Cardiac atrium fibroblast (primary cell): ENCODE data around the gene PCDHB5. TPM values are rescaled to one million over a fixed set of nuclear protein-coding genes. Genes with fewer than 3 reads are reported as not detected.

Experiments
- total RNA-seq: library from RNA; depleted of rRNA; stranded (reverse); fragments of >200 nt; gene quantifications from 2 replicates; pipeline ENCODE4 v1.2.3, GENCODE V29; 2015

The PCDHB5 gene
- 1.3 and 4.5 TPM in 2 replicates for total RNA-seq

DNA sequence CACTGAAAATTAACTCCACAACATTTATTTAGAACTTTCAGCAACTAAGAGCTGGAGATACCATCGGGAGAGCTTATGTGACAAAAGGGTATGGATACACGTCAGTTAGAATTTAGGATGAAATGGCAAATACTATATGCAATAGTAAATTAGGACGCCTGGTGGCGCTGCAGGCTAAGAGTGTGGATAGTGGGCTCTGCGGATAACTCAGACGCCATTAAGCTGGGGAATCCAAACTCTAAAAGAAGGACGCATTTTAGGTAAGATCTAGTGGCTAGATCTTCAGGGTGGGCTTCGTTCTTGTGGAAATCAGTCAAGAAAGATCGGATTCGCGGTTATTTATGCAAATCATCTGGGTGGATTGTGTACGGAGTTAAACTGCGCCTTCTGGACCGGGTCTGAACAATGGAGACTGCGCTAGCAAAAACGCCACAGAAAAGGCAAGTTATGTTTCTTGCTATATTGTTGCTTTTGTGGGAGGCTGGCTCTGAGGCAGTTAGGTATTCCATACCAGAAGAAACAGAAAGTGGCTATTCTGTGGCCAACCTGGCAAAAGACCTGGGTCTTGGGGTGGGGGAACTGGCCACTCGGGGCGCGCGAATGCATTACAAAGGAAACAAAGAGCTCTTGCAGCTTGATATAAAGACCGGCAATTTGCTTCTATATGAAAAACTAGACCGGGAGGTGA lies at the start of gene PCDHB5:
Gene PCDHB5, plus strand, starts transcription at position 177 of the 688 bp plus-strand sequence. Its CDS starts 229 bp downstream, at position 406.

GRCh38 chr5:141094481-141095262 lies 40.3 kb upstream of the PCDHB5 start, which contains the start of gene PCDHB2:
PCDHB2 (plus strand) TSS chr5:141094615; CDS start chr5:141094791, 176 bp downstream.

GRCh38 chr5:141100243-141100805 lies 34.7 kb upstream of the PCDHB5 start, which contains the start of gene PCDHB3:
PCDHB3 (plus strand) TSS chr5:141100473; CDS start chr5:141100650, 177 bp downstream.

GRCh38 chr5:141121563-141121962 lies 13.4 kb upstream of the PCDHB5 start, which contains the start of gene PCDHB4:
PCDHB4 (plus strand) TSS chr5:141121818; CDS start chr5:141121999, 181 bp downstream.

GRCh38 chr5:141149812-141150211 lies 14.8 kb downstream of the PCDHB5 start, which contains the start of gene PCDHB6:
PCDHB6 (plus strand) TSS chr5:141150057; CDS start chr5:141150258, 201 bp downstream.

DNA sequence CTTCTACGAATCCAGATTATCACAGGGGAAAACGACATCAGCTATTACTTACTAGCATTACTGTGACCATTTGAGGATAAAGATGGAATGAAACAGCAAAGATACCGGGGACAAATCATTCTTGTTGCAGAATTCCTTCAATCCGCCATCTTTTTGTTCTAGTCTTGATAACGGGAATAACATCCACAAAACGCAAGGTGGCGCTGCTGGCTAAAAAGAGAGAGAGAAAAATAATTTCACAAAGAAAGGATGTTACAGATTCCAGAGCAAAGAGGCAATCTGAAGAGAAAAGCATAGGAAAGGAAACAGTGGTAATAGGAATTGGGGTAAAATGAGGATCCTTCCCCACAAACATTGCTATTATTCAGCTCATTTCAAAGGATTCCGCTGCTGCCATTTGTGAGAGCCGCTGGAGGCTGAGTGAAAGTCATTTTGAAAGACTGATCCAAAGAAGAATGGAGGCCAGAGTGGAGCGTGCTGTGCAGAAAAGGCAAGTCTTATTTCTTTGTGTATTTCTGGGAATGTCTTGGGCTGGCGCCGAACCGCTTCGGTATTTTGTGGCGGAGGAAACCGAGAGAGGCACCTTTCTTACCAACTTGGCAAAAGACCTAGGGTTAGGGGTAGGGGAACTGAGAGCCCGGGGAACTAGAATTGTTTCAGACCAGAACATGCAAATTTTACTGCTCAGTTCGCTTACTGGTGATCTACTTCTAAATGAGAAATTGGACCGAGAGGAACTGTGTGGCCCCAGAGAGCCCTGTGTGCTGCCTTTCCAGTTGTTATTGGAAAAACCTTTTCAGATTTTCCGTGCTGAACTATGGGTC lies 37.6 kb downstream of the PCDHB5 start, which contains the start of gene PCDHB7:
Gene PCDHB7, plus strand, starts transcription at position 264 of the 824 bp plus-strand sequence. Its CDS starts 192 bp downstream, at position 456.

DNA sequence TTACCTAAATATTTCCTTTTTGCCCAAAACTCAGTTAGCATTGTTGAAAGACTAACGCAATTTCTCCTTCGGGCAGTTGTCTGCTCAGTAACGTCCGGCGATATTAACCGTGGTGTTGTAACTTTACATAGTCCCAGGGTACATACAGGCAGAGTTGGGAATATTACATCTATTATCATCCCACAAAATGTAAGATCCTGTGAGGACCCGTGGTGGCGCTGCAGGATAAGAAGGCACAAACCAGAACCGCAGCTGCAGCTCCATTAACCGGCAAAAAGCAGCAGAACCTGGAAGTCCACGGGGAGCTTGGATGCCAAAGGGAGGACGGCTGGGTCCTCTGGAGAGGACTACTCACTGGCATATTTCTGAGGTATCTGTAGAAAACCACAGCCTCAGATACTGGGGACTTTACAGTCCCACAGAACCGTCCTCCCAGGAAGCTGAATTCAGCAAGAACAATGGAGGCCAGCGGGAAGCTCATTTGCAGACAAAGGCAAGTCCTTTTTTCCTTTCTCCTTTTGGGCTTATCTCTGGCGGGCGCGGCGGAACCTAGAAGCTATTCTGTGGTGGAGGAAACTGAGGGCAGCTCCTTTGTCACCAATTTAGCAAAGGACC lies 42.7 kb downstream of the PCDHB5 start, which contains the start of gene PCDHB8:
Gene PCDHB8, plus strand, starts transcription at position 214 of the 615 bp plus-strand sequence. Its CDS starts 245 bp downstream, at position 459.

DNA sequence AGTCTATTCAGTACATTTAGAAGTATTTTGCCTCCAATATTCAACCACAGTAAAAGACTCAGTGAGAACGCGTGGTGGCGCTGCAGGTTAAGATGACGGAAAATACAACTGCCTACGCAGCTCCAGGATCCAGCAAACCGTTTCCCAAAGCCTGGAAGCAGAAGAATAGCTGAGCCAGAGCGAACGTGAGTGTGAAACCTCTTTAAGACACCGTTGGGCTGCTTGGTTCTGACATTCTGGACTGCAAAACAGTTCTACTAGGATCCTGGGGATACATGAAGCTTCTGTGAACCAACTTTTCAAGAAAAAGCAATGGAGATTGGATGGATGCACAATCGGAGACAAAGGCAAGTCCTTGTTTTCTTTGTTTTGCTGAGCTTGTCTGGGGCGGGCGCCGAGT lies 47.2 kb downstream of the PCDHB5 start, which contains the start of gene PCDHB16:
Gene PCDHB16, plus strand, starts transcription at position 140 of the 400 bp plus-strand sequence. Its CDS starts 173 bp downstream, at position 313.

GRCh38 chr5:141186897-141187512 lies 52.0 kb downstream of the PCDHB5 start, which contains the start of gene PCDHB9:
PCDHB9 (plus strand) TSS chr5:141187161; CDS start chr5:141187319, 158 bp downstream.

Other genes with a start within 250 kb of the PCDHB5 start
- not detected in 2 replicates for gene PCDHAC1, start 208.9 kb upstream of the PCDHB5 start, total RNA-seq
- gene PCDHAC2, start 168.7 kb upstream of the PCDHB5 start, total RNA-seq = under 0.01 and 0.49 TPM in 2 replicates
- gene PCDHB1, start 83.8 kb upstream of the PCDHB5 start, total RNA-seq = not detected in 2 replicates
- gene PCDHB2, start 40.6 kb upstream of the PCDHB5 start, total RNA-seq = 0.90 and 1.3 TPM in 2 replicates
- 0.16 TPM in 1 of 2 replicates, not detected in the other for gene PCDHB3, start 34.7 kb upstream of the PCDHB5 start, total RNA-seq
- gene PCDHB4, start 13.4 kb upstream of the PCDHB5 start, total RNA-seq = 0.18 and 0.97 TPM in 2 replicates
- gene PCDHB6, start 14.9 kb downstream of the PCDHB5 start, total RNA-seq = 0.49 TPM in 1 of 2 replicates, not detected in the other
- 0.16 and 1.1 TPM in 2 replicates for gene PCDHB7, start 37.4 kb downstream of the PCDHB5 start, total RNA-seq
- 0.49 TPM in 1 of 2 replicates, not detected in the other for gene PCDHB8, start 42.6 kb downstream of the PCDHB5 start, total RNA-seq
- 0.54 TPM in 1 of 2 replicates, not detected in the other for gene PCDHB16, start 47.2 kb downstream of the PCDHB5 start, total RNA-seq
- gene PCDHB9, start 52.0 kb downstream of the PCDHB5 start, total RNA-seq = under 0.01 TPM in 1 of 2 replicates, not detected in the other
- 0.16 and 0.18 TPM in 2 replicates for gene PCDHB10, start 57.1 kb downstream of the PCDHB5 start, total RNA-seq
- gene PCDHB11, start 64.4 kb downstream of the PCDHB5 start, total RNA-seq = 0.18 and 0.65 TPM in 2 replicates
- gene PCDHB12, start 73.5 kb downstream of the PCDHB5 start, total RNA-seq = 0.16 and 0.72 TPM in 2 replicates
- gene PCDHB13, start 78.7 kb downstream of the PCDHB5 start, total RNA-seq = 0.16 and 0.90 TPM in 2 replicates
- gene PCDHB14, start 88.1 kb downstream of the PCDHB5 start, total RNA-seq = 0.54 and 1.5 TPM in 2 replicates
- gene PCDHB15, start 110.2 kb downstream of the PCDHB5 start, total RNA-seq = 1.8 TPM in 2 replicates
- not detected in 2 replicates for gene SLC25A2, start 168.8 kb downstream of the PCDHB5 start, total RNA-seq
- 36.6 and 51.5 TPM in 2 replicates for gene TAF7, start 185.6 kb downstream of the PCDHB5 start, total RNA-seq
- gene PCDHGA1, start 195.3 kb downstream of the PCDHB5 start, total RNA-seq = 0.54 and 0.65 TPM in 2 replicates
- gene PCDHGA2, start 203.6 kb downstream of the PCDHB5 start, total RNA-seq = 2.5 and 5.8 TPM in 2 replicates
- gene PCDHGA3, start 208.6 kb downstream of the PCDHB5 start, total RNA-seq = 2.0 and 2.9 TPM in 2 replicates
- 0.36 and 0.81 TPM in 2 replicates for gene PCDHGB1, start 214.9 kb downstream of the PCDHB5 start, total RNA-seq
- 4.7 and 6.3 TPM in 2 replicates for gene PCDHGA4, start 219.8 kb downstream of the PCDHB5 start, total RNA-seq
- 1.6 and 3.2 TPM in 2 replicates for gene PCDHGB2, start 224.8 kb downstream of the PCDHB5 start, total RNA-seq
- gene PCDHGA5, start 229.0 kb downstream of the PCDHB5 start, total RNA-seq = 0.32 and 2.2 TPM in 2 replicates
- gene PCDHGB3, start 235.0 kb downstream of the PCDHB5 start, total RNA-seq = 1.8 and 2.4 TPM in 2 replicates
- 1.1 and 3.4 TPM in 2 replicates for gene PCDHGA6, start 238.7 kb downstream of the PCDHB5 start, total RNA-seq
- 3.6 and 5.8 TPM in 2 replicates for gene PCDHGA7, start 247.5 kb downstream of the PCDHB5 start, total RNA-seq